Erythroblast (primary cell): ENCODE data around the gene ACTN1.

Experiments used
- GATA1 ChIP-seq: IDR thresholded peaks from 2 replicates; pipeline ENCODE4 v1.6.1; 2011; ENCODE audit warnings: low read depth, mild to moderate bottlenecking, control low read depth, low read length, moderate library complexity
- POLR2A ChIP-seq: IDR thresholded peaks from 2 replicates; pipeline ENCODE4 v1.6.1; 2011; ENCODE audit warnings: mild to moderate bottlenecking, low read length

- TF ChIP-seq POLR2A (no peak), GATA1 (no peak)
Observed at GRCh38 chr14:68932231-68932630, 46.9 kb downstream of the ACTN1 start.
